IPS-18a (cell line): ENCODE results near the gene MYO1E.

Experiments
- H3K27ac ChIP-seq: one replicate; pipeline ENCODE4 v1.5.1; 2013; ENCODE audit warnings: low read length
- H3K27me3 ChIP-seq: one replicate; pipeline ENCODE4 v1.6.1; 2013; ENCODE audit warnings: mild to moderate bottlenecking, low read length; ENCODE audit not compliant: control insufficient read depth, insufficient read depth
- H3K36me3 ChIP-seq: one replicate; pipeline ENCODE4 v1.6.1; 2013; ENCODE audit warnings: low read depth, low read length; ENCODE audit not compliant: control insufficient read depth
- H3K4me1 ChIP-seq: one replicate; pipeline ENCODE4 v1.6.1; 2013; ENCODE audit warnings: low read depth, low read length; ENCODE audit not compliant: control insufficient read depth
- H3K4me3 ChIP-seq: one replicate; pipeline ENCODE4 v1.5.1; 2013; ENCODE audit warnings: low read length
- H3K9ac ChIP-seq: one replicate; pipeline ENCODE4 v1.6.1; 2013; ENCODE audit warnings: mild to moderate bottlenecking, low read length, moderate library complexity
- H3K9me3 ChIP-seq: one replicate; pipeline ENCODE4 v1.6.1; 2013; ENCODE audit warnings: low read depth, low read length; ENCODE audit not compliant: control insufficient read depth

MYO1E gene

DNA sequence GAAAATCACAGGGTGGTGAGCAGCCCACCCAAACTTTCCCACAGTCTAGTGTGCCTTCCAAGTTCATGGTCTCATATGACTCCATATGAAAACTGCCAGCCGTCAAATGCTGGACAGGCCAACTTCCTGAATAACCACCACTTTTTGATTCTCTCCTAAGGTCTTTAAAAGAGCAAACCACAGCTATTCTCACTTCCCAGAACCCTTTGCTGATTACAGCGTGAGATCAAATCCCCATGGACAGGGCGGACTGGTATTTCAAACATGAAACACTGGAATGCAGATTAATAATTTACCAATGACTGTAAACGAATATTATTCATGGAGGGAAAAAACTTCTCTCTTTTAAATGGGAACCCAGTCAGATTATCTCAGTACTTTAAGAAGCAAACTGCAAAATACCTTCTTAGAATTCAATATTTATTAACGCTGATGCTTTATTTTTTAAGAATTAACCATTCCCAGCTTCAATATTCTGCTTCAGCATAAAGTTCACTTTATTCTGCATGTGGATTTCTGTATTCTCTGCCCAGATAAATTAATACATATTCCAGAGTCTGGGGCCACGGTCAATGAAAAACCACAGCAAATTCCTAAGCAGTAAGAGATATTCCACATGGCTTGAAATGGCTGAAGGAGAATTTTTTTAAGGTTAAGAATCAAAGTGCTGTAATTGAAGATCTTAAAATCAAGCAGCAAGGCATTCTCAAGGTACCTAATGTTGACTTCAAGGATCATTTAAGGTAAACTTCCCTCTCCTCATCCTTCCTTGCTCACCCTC, 42.9 kb downstream of the MYO1E start:
- H3K27ac ChIP-seq, result no peak overlapping the region
- no peak overlapping the region for H3K9ac ChIP-seq
- no peaks in the 10 kb centered on the region for H3K9me3 ChIP-seq
- H3K4me1 ChIP-seq, result peaks cover 11% of the 10 kb centered on the region
- no peaks in the 10 kb centered on the region for H3K36me3 ChIP-seq
- no peaks in the 10 kb centered on the region for H3K27me3 ChIP-seq
- no peak overlapping the region for H3K4me3 ChIP-seq

DNA sequence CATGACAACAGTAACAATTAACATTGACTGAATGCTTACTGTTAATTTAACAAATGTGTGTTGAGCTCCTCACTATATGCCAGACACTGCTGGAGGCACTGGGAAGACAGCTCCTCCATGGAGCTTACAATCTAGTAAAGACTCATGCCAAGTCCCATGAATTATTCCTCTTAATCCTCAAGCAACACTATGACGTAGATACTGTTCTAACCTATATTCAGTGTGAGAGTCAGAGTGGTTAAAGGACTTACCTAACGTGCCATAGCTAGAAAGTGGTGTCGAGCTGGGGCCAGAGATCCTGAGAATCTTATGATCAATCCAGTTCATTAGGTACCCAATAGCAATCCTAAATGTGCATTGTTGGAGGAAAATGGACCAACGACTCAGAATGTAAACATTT, 43.6 kb downstream of the MYO1E start:
- Histone ChIP-seq H3K9me3 (no peaks in the 10 kb centered on the region), H3K4me3 (no peak overlapping the region), H3K27me3 (no peaks in the 10 kb centered on the region), H3K9ac (no peak overlapping the region), H3K27ac (no peak overlapping the region), H3K36me3 (no peaks in the 10 kb centered on the region), H3K4me1 (peaks cover 11% of the 10 kb centered on the region)

DNA sequence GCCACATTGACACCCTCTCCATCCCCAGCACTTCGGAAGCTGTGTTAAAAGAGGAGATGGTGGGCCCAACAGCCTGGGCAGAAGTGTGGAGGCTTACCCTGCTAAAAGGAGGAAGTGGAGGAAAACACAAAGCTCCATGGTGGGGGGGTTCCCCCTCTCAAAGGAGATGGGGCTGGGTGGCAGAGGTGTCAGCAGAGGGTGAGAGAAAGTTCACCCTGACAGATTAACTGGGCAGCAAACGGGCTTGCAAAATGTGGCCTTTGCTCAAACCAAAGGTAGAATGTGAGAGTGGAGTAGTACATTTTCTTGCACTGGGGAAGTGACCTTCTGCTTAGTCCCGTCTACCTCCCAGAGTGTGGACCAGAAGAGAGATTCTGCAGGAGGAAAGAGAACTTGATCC, 44.7 kb downstream of the MYO1E start:
- H3K27me3 ChIP-seq, result no peaks in the 10 kb centered on the region
- H3K9ac ChIP-seq, result no peak overlapping the region
- no peak overlapping the region for H3K27ac ChIP-seq
- no peak overlapping the region for H3K4me3 ChIP-seq
- H3K9me3 ChIP-seq, result no peaks in the 10 kb centered on the region
- peaks cover 10% of the 10 kb centered on the region for H3K4me1 ChIP-seq
- no peaks in the 10 kb centered on the region for H3K36me3 ChIP-seq

DNA sequence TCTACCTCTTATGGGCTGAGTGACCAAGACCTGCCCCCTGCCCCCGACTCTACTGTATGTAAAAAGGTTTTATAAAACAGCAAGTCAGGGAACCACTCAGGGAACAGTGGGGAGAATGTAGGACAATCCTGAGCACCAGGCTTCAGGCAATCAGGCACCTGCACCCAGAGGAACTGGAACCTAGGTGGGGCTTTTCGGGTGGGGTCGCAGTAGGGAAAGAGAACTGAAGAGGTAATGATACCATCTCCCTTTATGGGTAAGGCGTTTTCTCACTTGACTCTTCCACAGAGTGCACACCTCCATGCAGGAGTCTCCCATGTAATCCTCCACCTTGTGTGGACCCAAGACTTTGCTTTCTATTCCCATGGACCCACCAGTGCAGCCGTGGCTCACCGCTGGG, 45.8 kb downstream of the MYO1E start:
- H3K36me3 ChIP-seq, result no peaks in the 10 kb centered on the region
- no peaks in the 10 kb centered on the region for H3K27me3 ChIP-seq
- H3K27ac ChIP-seq, result no peak overlapping the region
- no peaks in the 10 kb centered on the region for H3K9me3 ChIP-seq
- no peak overlapping the region for H3K9ac ChIP-seq
- H3K4me3 ChIP-seq, result no peak overlapping the region
- peaks cover 7% of the 10 kb centered on the region for H3K4me1 ChIP-seq

DNA sequence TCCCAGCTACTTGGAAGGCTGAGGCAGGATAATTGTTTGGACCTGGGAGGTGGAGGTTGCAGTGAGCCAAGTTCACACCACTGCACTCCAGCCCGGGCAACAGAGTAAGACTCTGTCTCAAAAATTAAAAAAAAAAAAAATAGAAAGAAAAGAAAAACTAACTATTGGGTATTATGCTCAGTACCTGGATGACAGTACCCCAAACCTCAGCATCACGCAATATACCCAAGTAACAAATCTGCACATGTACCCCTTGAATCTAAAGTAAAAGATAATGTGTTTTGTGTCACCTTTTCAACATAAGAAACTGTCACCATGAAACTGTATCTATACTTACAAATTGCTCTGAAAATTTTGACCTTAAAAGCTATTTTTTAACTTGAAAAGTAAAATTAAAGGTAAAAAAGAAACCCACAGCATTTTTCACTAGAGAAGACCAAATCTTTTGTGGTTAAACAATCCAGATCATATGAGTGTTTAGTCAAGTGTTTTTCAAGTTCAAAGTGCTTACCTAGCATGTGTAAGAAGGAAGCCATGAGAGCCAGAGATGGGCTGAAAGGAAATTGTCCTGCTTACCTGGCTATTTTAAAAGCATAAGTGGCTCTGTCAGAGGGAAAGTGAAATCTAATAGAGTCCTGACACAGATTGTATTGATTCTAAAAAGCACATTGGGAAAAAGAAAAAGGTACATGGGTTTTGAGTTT, 50.5 kb downstream of the MYO1E start:
- Histone ChIP-seq H3K9ac (no peak overlapping the region), H3K4me1 (no peaks in the 10 kb centered on the region), H3K4me3 (no peak overlapping the region), H3K27me3 (no peaks in the 10 kb centered on the region), H3K27ac (no peak overlapping the region), H3K36me3 (no peaks in the 10 kb centered on the region), H3K9me3 (no peaks in the 10 kb centered on the region)

DNA sequence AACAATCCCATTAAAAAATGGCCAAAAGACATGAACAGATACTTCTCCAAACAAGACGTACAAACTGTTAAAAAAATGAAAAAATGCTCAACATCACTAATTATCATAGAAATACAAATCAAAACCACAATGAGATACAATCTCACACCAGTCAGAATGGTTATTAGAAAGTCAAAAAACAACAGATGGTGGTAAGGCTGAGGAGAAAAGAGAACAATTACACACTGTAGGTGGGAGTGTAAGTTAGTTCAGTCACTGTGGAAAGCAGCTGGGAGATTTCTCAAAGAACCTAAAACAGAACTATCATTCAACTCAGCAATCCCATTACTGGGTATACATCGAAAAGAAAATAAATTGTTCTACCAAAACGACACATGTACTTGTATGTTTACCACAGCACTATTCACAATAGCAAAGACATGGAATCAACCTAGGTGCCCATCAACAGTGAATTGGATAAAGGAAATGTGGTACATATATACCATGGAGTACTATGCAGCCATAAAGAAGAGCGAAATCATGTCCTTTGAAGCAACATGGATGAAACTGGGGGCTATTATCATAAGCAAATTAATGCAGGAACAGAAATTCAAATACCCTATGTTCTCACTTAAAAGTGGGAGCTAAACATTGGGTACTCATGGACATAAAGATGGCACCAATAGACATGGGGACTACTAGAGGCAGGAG, 51.5 kb downstream of the MYO1E start:
- Histone ChIP-seq H3K27me3 (no peaks in the 10 kb centered on the region), H3K4me1 (peaks cover 2% of the 10 kb centered on the region), H3K4me3 (no peak overlapping the region), H3K9me3 (no peaks in the 10 kb centered on the region), H3K9ac (no peak overlapping the region), H3K36me3 (no peaks in the 10 kb centered on the region), H3K27ac (no peak overlapping the region)

DNA sequence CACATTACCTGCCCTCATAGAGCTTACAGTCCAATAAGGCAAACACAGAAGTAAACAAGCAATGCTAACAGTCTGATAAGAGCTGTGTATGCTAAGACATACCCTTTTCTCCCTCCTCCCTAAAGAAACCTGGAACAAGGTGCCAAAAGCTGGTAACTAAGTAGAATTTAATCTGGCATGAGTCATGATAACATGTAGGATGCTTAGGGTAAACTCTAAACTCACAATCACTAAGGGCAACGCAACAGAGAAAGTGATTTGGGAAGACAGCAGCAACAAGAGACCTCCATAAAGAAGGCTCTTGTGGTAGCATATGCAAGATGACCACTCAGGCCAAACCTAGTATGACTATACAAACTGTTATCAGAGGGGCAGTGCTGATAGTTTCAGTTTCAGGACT, 55.5 kb downstream of the MYO1E start:
- H3K9ac ChIP-seq, result no peak overlapping the region
- no peak overlapping the region for H3K27ac ChIP-seq
- H3K36me3 ChIP-seq, result no peaks in the 10 kb centered on the region
- H3K9me3 ChIP-seq, result no peaks in the 10 kb centered on the region
- peaks cover 12% of the 10 kb centered on the region for H3K4me1 ChIP-seq
- no peak overlapping the region for H3K4me3 ChIP-seq
- no peaks in the 10 kb centered on the region for H3K27me3 ChIP-seq

DNA sequence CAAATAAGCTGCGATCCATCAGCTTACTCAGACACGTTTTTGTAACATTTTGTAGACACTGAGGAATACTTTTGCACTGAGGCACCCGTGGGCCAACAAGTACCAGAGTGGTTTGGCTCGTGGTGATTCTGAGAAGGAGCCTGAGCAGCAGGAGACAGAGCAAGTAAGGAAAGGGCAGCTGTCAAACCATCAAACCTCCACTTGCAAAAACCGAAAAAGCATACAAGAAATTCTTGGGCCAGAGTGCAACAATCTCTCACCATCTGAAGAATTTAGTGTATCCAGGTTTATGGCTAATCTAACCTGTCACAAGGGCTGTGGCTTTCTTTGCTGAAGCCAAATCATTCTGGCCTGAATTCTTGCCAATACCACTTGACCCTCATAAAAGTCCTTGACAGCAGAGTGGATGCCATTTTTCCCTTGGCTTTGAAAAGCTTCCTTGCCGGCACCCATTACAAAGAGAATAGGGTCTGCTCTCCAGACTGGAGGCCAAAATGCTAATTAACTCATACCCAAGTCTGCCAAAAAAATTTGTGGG, 56.7 kb downstream of the MYO1E start:
- Histone ChIP-seq H3K36me3 (no peaks in the 10 kb centered on the region), H3K27me3 (no peaks in the 10 kb centered on the region), H3K4me3 (no peak overlapping the region), H3K9me3 (no peaks in the 10 kb centered on the region), H3K27ac (no peak overlapping the region), H3K9ac (no peak overlapping the region), H3K4me1 (peaks cover 12% of the 10 kb centered on the region)

DNA sequence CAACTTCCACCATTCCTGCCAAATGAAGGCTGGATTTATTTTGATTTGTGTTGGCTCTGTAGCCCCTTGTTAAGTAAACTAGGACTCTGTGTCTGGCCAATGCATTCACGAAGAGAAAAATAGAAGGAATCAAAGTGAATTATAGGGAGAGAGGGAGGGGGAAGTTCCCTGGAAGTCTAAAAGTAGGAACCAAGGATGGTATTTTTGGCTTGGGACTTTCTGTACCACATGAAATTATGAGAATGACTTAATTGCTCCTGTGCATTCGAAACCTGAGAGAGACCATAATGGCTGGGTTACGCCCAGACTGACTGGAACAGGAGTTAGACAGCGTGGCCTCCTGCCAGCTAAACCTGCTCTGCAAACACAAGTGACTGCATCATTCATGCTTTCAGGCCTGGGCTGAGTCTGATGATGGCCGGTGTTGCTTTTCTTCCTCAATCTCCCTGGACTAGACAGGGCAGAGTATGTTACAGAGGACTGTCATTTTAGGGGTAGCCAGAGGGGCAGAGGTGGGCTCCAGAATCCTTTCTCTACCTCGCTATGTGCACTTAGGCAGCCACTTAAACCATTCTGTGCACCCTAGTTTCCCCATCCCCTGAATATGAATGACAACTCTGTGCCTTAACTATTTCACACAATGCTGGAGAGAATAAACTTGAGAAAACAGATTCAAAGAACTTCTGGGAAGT, 58.9 kb downstream of the MYO1E start:
- H3K9ac ChIP-seq, result no peak overlapping the region
- H3K4me3 ChIP-seq, result no peak overlapping the region
- no peaks in the 10 kb centered on the region for H3K27me3 ChIP-seq
- peaks cover 12% of the 10 kb centered on the region for H3K4me1 ChIP-seq
- H3K9me3 ChIP-seq, result no peaks in the 10 kb centered on the region
- no peaks in the 10 kb centered on the region for H3K36me3 ChIP-seq
- no peak overlapping the region for H3K27ac ChIP-seq

DNA sequence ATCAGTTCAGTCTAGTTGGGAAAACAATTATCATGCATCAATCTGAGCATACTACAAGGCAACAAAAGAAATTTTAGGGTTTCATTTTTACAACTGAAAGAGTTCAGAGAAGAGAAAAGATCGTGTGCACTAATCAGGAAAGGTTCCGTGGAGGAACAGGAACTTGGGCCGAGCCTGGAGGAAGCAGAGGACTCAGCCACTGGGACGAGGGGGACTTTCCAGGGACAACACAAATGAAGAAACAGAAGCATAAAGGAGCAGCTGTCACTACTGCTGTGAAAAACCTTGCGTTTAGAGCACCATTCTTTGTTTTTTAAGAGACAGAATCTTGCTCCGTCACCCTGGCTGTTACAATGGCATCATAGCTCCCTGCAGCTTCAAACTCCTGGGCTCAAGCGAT, 60.5 kb downstream of the MYO1E start:
- H3K9me3 ChIP-seq, result no peaks in the 10 kb centered on the region
- H3K4me1 ChIP-seq, result peaks cover 12% of the 10 kb centered on the region
- H3K36me3 ChIP-seq, result no peaks in the 10 kb centered on the region
- no peak overlapping the region for H3K9ac ChIP-seq
- no peak overlapping the region for H3K4me3 ChIP-seq
- no peaks in the 10 kb centered on the region for H3K27me3 ChIP-seq
- no peak overlapping the region for H3K27ac ChIP-seq

DNA sequence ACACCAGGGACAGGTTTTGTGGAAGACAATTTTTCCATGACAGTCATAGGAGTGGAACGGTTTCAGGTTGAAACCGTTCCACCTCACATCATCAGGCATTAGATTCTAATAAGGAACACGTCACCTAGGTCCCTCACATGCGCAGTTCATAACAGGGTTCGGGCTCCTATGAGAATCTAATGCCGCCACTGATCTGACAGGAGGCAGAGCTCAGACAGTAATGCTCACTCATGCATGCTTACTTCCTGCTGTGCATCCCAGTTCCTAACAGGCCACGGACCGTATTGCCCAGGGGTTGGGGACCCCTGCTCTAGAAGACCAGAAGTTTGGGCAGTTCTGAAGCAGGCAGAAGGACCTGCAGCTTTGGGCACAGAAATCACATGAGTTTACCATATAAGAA, 61.5 kb downstream of the MYO1E start:
- Histone ChIP-seq H3K4me3 (no peak overlapping the region), H3K9ac (no peak overlapping the region), H3K27ac (no peak overlapping the region), H3K36me3 (no peaks in the 10 kb centered on the region), H3K9me3 (no peaks in the 10 kb centered on the region), H3K27me3 (no peaks in the 10 kb centered on the region), H3K4me1 (peaks cover 10% of the 10 kb centered on the region)
